SU-DHL-6 (cell line): Measurements from ENCODE around the gene MLEC.

ENCODE experiments used
- H2AFZ ChIP-seq: fragments of 200-600 bp; sonication (generic); 2 replicates; pipeline ENCODE4 v1.6.1; 2014; ENCODE audit warnings: low read depth, mild to moderate bottlenecking, moderate library complexity, mixed read lengths, antibody characterized with exemption, low read length; ENCODE audit not compliant: severe bottlenecking
- H3F3A ChIP-seq: fragments of 200-600 bp; shearing (Covaris generic); 2 replicates; pipeline ENCODE4 v1.6.0; 2016; ENCODE audit warnings: antibody characterized with exemption, mild to moderate bottlenecking; ENCODE audit not compliant: insufficient read depth
- H3K27ac ChIP-seq: fragments of 200-600 bp; sonication (generic); 2 replicates; pipeline ENCODE4 v1.5.1; 2016; ENCODE audit warnings: low read depth, mild to moderate bottlenecking, low read length, moderate library complexity, mixed read lengths
- H3K27me3 ChIP-seq: fragments of 200-600 bp; sonication (generic), shearing (Covaris generic); 2 replicates; pipeline ENCODE4 v1.6.0; 2014; ENCODE audit warnings: mild to moderate bottlenecking, low read length
- H3K36me3 ChIP-seq: fragments of 200-600 bp; sonication (generic); 2 replicates; pipeline ENCODE4 v1.6.1; 2014; ENCODE audit warnings: mild to moderate bottlenecking, low read length, mixed read lengths
- H3K4me2 ChIP-seq: fragments of 300-600, 200-600 bp; shearing (Covaris generic), sonication (generic); 2 replicates; pipeline ENCODE4 v1.6.0; 2014; ENCODE audit warnings: low read length, low read depth, mild to moderate bottlenecking; ENCODE audit not compliant: poor library complexity, severe bottlenecking
- H3K4me3 ChIP-seq: fragments of 200-600 bp; sonication (generic); 2 replicates; pipeline ENCODE4 v1.5.1; 2014; ENCODE audit warnings: antibody characterized with exemption, low read length, mild to moderate bottlenecking, mixed read lengths; ENCODE audit not compliant: insufficient read depth, poor library complexity, severe bottlenecking
- H3K79me2 ChIP-seq: fragments of 200-600 bp; sonication (generic); 2 replicates; pipeline ENCODE4 v1.6.1; 2014; ENCODE audit warnings: mild to moderate bottlenecking, low read length, moderate library complexity; ENCODE audit not compliant: insufficient read depth
- H3K9ac ChIP-seq: fragments of 200-600 bp; sonication (generic); 2 replicates; pipeline ENCODE4 v1.7.0; 2014; ENCODE audit warnings: mild to moderate bottlenecking, low read length
- H3K9me2 ChIP-seq: fragments of 200-600 bp; sonication (generic); replicated peaks from 2 replicates; pipeline ENCODE4 v1.6.1; 2014; ENCODE audit warnings: low read length; ENCODE audit not compliant: insufficient read depth
- H3K9me3 ChIP-seq: fragments of 200-600 bp; sonication (generic); 2 replicates; pipeline ENCODE4 v1.6.1; 2014; ENCODE audit warnings: low read length, mixed read lengths; ENCODE audit not compliant: insufficient read depth
- H4K20me1 ChIP-seq: fragments of 200-600 bp; sonication (generic); 2 replicates; pipeline ENCODE4 v1.6.1; 2014; ENCODE audit warnings: low read depth, mild to moderate bottlenecking, antibody characterized with exemption, low read length, moderate library complexity, mixed read lengths
- EZH2phosphoT487 ChIP-seq: fragments of 200-600 bp; sonication (generic), shearing (Covaris generic); conservative IDR thresholded peaks from 2 replicates; pipeline ENCODE4 v1.6.1; 2018; ENCODE audit warnings: mild to moderate bottlenecking, antibody characterized with exemption, low read length, moderate library complexity, mixed read lengths
- TF ChIP-seq, protein P1 (sequence below): fragments of 200-600 bp; sonication (generic); IDR thresholded peaks from one replicate; pipeline ENCODE4 v1.5.1; 2017; ENCODE audit warnings: antibody characterized with exemption, mild to moderate bottlenecking, low read length, moderate library complexity; ENCODE audit not compliant: insufficient read depth, poor library complexity, severe bottlenecking

Gene MLEC

DNA sequence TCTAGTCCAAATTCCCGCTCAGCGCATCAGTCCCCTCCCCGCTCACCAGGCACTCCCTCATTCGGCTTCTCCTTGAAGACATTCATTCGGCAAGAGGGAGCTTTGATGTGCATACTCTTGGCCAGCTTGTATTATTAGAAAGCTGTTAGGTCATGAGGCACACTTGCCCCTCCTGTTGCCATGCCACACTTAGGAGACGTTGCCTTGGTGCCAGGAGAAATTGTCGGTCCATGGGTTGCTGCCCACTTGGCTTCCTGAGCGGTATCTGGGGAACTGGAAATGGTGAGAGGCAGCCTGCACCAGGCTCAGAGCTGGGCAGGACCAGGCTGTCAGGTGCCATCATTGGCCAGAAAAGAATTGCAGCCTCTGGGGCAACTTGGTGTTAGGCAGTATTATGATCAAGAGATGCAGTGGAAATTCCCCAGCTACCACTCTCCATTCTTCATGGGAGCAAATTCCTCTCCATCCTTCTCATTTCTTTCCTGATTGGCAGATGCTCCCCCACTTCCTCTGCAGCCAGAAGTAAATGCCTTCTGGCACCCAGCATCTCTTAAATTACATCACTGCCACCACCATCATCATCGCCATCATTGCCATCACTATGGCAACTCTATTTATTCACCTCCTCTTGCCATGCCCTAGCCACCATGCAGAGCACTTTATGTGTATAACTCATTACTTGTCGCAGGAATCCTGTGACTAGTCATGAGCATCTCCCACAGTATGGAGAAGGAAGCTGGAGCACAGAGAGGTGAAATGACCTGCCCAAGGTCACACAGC is 34.1 kb upstream of the MLEC start:
- H3K9me3 ChIP-seq = no peaks in the 10 kb centered on the region
- no peaks in the 10 kb centered on the region for H3K79me2 ChIP-seq
- TF ChIP-seq, protein P1, sequence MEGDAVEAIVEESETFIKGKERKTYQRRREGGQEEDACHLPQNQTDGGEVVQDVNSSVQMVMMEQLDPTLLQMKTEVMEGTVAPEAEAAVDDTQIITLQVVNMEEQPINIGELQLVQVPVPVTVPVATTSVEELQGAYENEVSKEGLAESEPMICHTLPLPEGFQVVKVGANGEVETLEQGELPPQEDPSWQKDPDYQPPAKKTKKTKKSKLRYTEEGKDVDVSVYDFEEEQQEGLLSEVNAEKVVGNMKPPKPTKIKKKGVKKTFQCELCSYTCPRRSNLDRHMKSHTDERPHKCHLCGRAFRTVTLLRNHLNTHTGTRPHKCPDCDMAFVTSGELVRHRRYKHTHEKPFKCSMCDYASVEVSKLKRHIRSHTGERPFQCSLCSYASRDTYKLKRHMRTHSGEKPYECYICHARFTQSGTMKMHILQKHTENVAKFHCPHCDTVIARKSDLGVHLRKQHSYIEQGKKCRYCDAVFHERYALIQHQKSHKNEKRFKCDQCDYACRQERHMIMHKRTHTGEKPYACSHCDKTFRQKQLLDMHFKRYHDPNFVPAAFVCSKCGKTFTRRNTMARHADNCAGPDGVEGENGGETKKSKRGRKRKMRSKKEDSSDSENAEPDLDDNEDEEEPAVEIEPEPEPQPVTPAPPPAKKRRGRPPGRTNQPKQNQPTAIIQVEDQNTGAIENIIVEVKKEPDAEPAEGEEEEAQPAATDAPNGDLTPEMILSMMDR = no peak
- no peak for TF ChIP-seq EZH2phosphoT487
- H2AFZ ChIP-seq = no peak overlapping the region
- no peak overlapping the region for H3K27ac ChIP-seq
- H3K36me3 ChIP-seq = no peaks in the 10 kb centered on the region
- H3F3A ChIP-seq = no peaks in the 10 kb centered on the region
- no peaks in the 10 kb centered on the region for H3K27me3 ChIP-seq
- no peak overlapping the region for H3K4me3 ChIP-seq
- no peak overlapping the region for H3K9ac ChIP-seq
- no peaks in the 10 kb centered on the region for H4K20me1 ChIP-seq
- H3K9me2 ChIP-seq = no peaks in the 10 kb centered on the region
- no peak overlapping the region for H3K4me2 ChIP-seq

DNA sequence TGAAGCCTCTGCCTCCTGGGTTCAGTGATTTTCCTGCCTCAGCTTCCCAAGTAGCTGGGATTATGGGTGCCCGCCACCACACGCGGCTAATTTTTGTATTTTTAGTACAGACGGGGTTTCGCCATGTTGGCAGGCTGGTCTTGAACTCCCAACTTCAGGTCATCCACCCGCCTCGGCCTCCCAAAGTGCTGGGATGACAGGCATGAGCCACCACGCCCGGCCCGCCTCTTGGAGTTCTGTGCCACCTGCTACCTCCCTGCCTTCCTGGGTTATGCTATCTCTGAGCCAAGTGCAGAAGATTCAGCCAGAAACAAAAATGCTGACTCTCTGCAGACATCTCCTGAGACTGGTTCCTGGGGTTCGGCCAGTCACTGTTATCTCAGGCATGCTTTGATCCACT is 33.3 kb upstream of the MLEC start:
- no peak overlapping the region for H3K27ac ChIP-seq
- no peaks in the 10 kb centered on the region for H3F3A ChIP-seq
- no peaks in the 10 kb centered on the region for H3K27me3 ChIP-seq
- H3K36me3 ChIP-seq = no peaks in the 10 kb centered on the region
- TF ChIP-seq EZH2phosphoT487 = no peak
- TF ChIP-seq, protein P1 = no peak
- H3K4me2 ChIP-seq = no peak overlapping the region
- no peak overlapping the region for H3K4me3 ChIP-seq
- no peaks in the 10 kb centered on the region for H3K79me2 ChIP-seq
- H2AFZ ChIP-seq = no peak overlapping the region
- no peak overlapping the region for H3K9ac ChIP-seq
- no peaks in the 10 kb centered on the region for H3K9me3 ChIP-seq
- H4K20me1 ChIP-seq = no peaks in the 10 kb centered on the region
- H3K9me2 ChIP-seq = no peaks in the 10 kb centered on the region

DNA sequence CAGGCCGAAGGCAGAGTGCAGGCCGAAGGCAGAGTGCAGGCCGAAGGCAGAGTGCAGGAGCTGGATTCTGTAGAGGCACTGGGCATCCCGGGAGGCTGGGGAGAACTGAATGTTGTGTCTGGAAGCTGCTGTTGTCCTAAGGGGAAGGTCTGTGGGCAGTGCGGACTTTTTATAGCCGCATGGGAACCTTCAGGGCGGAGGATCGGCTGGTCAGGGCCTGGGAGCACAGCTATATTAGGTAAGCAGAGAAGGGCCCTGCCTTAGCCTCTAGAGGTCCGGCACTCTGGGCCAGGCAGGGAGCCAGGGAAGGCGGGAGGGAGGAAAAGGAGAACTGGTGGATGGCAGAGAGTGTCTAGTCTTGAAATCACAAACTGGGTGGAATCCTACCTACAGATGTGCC is 32.3 kb upstream of the MLEC start:
- no peak overlapping the region for H3K27ac ChIP-seq
- no peaks in the 10 kb centered on the region for H3K27me3 ChIP-seq
- H3K79me2 ChIP-seq = no peaks in the 10 kb centered on the region
- no peak overlapping the region for H3K4me3 ChIP-seq
- H3K4me2 ChIP-seq = no peak overlapping the region
- no peak overlapping the region for H3K9ac ChIP-seq
- no peaks in the 10 kb centered on the region for H3F3A ChIP-seq
- H2AFZ ChIP-seq = no peak overlapping the region
- H4K20me1 ChIP-seq = no peaks in the 10 kb centered on the region
- H3K9me3 ChIP-seq = no peaks in the 10 kb centered on the region
- no peaks in the 10 kb centered on the region for H3K9me2 ChIP-seq
- H3K36me3 ChIP-seq = no peaks in the 10 kb centered on the region
- TF ChIP-seq EZH2phosphoT487 = no peak
- TF ChIP-seq, protein P1 = no peak
